HL-60 (cell line): ENCODE results near the gene TRAF1.

Experiments
- DNase-seq, 2 experiments: peaks; one replicate each; pipeline ENCODE4 v3.0.0-alpha.2; 2010 to 2020; ENCODE audit warnings: low read depth in 1 of 2, low spot score in 1 of 2
- H3K27ac ChIP-seq: fragments of 250-450 bp; sonication (Bioruptor Pico); replicated peaks from 2 replicates; pipeline ENCODE4 v1.5.1; 2020; ENCODE audit warnings: mild to moderate bottlenecking, moderate library complexity
- H3K27me3 ChIP-seq: fragments of 250-450 bp; sonication (Bioruptor Pico); 2 replicates; pipeline ENCODE4 v1.5.1; 2021; ENCODE audit warnings: mild to moderate bottlenecking, moderate library complexity; ENCODE audit not compliant: insufficient read depth, poor library complexity, severe bottlenecking
- H3K4me3 ChIP-seq: replicated peaks from 2 replicates; pipeline ENCODE4 v1.5.1; 2011; ENCODE audit warnings: mild to moderate bottlenecking, control low read depth, low read length; ENCODE audit not compliant: insufficient read depth
- CTCF ChIP-seq: IDR thresholded peaks from one replicate; pipeline ENCODE4 v1.5.1; 2011; ENCODE audit warnings: low read length, control low read depth, inconsistent platforms; ENCODE audit not compliant: insufficient read depth
- GABPA ChIP-seq: IDR thresholded peaks from 2 replicates; pipeline ENCODE4 v1.6.1; 2012; ENCODE audit warnings: low read depth
- POLR2AphosphoS5 ChIP-seq: IDR thresholded peaks from 2 replicates; pipeline ENCODE4 v1.6.1; 2012; ENCODE audit warnings: low read depth
- REST ChIP-seq: IDR thresholded peaks from 2 replicates; pipeline ENCODE4 v1.6.1; 2012; ENCODE audit warnings: low read depth; ENCODE audit not compliant: insufficient replicate concordance
- SPI1 ChIP-seq: IDR thresholded peaks from 2 replicates; pipeline ENCODE4 v1.6.1; 2012; ENCODE audit warnings: low read depth, mild to moderate bottlenecking, borderline replicate concordance

Gene TRAF1

DNA sequence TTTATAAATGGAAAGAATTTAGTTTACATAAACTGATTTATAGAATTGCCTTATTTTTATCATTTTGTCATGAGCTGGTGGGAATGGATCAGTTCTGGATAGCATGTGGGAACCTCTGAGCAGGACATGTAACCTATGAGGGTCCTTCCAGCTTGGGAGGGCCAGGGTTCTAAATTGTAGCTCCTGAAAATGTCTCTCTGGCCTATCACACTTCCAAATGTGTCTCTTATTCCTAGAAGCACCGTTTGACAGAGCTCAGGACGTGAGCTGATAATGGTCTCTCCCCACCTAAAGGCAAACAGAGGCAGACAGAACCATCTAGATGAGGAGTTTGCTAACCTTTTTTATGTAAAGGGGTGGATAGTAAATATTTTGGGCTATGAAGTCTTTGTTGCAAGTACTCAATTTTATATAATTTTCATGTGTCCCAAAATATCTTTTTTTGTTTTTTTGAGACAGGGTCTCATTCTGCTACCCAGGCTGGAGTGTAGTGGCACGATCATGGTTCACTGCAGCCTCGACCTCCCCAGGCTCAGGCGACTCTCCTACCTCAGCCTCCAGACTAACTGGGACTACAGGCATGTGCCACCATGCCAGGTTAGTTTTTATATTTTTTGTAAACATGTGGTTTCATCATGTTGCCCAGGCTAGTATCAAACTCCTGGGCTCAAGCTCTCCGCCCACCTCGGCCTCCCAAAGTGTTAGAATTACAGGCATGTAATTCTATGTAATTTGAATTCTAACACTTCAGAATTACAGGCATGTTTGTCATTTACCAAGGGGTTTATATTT is 4.0 kb downstream of the TRAF1 start:
- no peak for TF ChIP-seq SPI1
- no peak for TF ChIP-seq POLR2AphosphoS5
- TF ChIP-seq GABPA: no peak
- TF ChIP-seq REST: no peak
- TF ChIP-seq CTCF: no peak
- no peak overlapping the region for H3K27ac ChIP-seq
- no peak overlapping the region for H3K4me3 ChIP-seq

DNA sequence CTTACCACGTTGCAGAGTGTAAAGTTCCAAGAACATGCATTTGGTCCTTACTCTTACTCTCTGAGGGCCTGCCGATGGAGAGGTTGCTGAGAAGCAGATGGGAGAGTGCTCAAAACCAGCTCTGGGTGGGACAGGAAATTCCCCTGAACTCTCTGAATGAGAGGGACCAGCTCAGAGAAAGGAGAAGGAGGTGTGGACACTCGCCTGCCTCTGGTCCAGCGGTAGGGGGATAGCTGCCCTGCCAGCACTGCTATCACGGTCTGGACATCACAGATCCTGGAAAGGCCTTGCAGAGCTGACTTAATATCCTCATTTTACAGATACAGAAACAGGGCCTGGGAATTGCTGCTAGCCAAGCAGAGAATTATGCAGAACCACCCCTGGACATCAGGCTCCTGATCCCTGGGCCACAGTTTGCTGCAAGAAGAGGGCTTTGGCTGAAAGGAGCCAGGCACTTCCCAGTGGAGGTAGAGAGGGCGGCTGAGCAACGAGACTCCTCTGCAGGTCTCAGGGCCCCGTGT is 4.9 kb downstream of the TRAF1 start:
- Histone ChIP-seq H3K4me3 (no peak overlapping the region), H3K27ac (no peak overlapping the region), H3K27me3 (no peaks in the 10 kb centered on the region)
- DNase-seq: no peak
- TF ChIP-seq SPI1 (no peak), REST (no peak), POLR2AphosphoS5 (no peak), CTCF (no peak)

More for the DNA sequence above, 4.0 kb downstream of the TRAF1 start:
- no peaks in the 10 kb centered on the region for H3K27me3 ChIP-seq
- DNase-seq: no peak

- Histone ChIP-seq H3K27me3 (no peaks in the 10 kb centered on the region), H3K4me3 (no peak overlapping the region), H3K27ac (no peak overlapping the region)
- DNase-seq: no peak
- TF ChIP-seq CTCF (no peak), SPI1 (no peak), POLR2AphosphoS5 (no peak), GABPA (no peak), REST (no peak)
Observed at GRCh38 chr9:120920806-120921178, 5.8 kb downstream of the TRAF1 start.
